Esophagus muscularis mucosa (tissue), 4 donors: Measurements from ENCODE around the gene NUP210.

Experiments used
- CTCF ChIP-seq, 3 experiments: fragments of 200-600 bp in 2 of 3; fragments of 450-650 bp in 1 of 3; sonication (generic) in 2 of 3; IDR thresholded peaks; one replicate each; pipeline ENCODE4 v1.5.1; 2017 to 2019; ENCODE audit warnings: antibody characterized with exemption in 3 of 3, mild to moderate bottlenecking in 2 of 3, moderate library complexity in 1 of 3
- EP300 ChIP-seq: sonication (generic); formaldehyde crosslinking; IDR thresholded peaks from one replicate; pipeline ENCODE4 v1.6.1; 2017; ENCODE audit warnings: antibody characterized with exemption
- POLR2A ChIP-seq: fragments of 450-650 bp; IDR thresholded peaks from one replicate; pipeline ENCODE4 v1.6.1; 2017; ENCODE audit warnings: antibody characterized with exemption, moderate library complexity, mild to moderate bottlenecking, low read depth
- POLR2AphosphoS5 ChIP-seq, 2 donors: sonication (generic); formaldehyde crosslinking; IDR thresholded peaks; one replicate each; pipeline ENCODE4 v1.6.1; 2017; ENCODE audit warnings: antibody characterized with exemption in 2 of 2

- TF ChIP-seq EP300: no peak
- TF ChIP-seq CTCF (IDR thresholded peaks at IDR 0.05): no peak
- no peak for TF ChIP-seq POLR2AphosphoS5 (IDR thresholded peaks at IDR 0.05)
- TF ChIP-seq POLR2A: no peak
Observed at GRCh38 chr3:13313813-13314212, 106.3 kb downstream of the NUP210 start.
